Measurements from ENCODE around the gene KBTBD3. TPM values are rescaled to one million over a fixed set of nuclear protein-coding genes. Genes with fewer than 3 reads are reported as not detected.

The KBTBD3 gene
- total and polyA plus RNA-seq, 2 of the 4 experiments (the other 2 are of a cell fraction): 1.6 to 1.7 TPM

DNA sequence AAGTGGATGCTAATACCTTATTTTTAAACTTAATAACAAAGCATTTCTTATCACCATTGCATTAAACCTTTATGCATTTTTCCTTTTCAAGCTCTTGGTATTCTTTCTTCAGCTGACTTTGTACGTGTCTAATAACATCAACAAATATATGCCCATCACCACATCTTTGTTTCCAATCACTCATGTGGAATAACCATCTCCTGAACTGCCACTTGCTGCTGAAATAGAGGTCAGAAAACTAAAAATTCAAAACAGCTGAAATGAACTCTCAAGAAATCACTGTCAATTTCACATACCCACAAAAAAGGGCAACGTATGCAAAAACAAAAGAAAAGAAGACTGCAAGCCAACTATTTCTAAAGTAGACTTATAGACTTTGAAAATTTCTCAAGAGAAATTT is 62.5 kb downstream of the KBTBD3 start:
- POLR2A ChIA-PET (ENCODE audit: unreplicated experiment): no interaction called here
- no peaks in the 10 kb centered on the region for H3K27me3 ChIP-seq (ENCODE audit: control insufficient read depth, insufficient read depth, low read length)
- H2BK120ac ChIP-seq (ENCODE audit: low read depth, low read length): no peak overlapping the region
- H4K91ac ChIP-seq (ENCODE audit: insufficient read depth, low read depth, low read length): no peak overlapping the region
- no peak overlapping the region for H2BK5ac ChIP-seq (ENCODE audit: low read depth, low read length, poor library complexity, severe bottlenecking)
- DNase-seq (no peak), ATAC-seq (ENCODE audit: low read depth) (no peak)
- H4K20me1 ChIP-seq (ENCODE audit: insufficient read depth, low read length): peaks cover 5% of the 10 kb centered on the region; the same call in 1 of the 2 replicates
- no peak for TF ChIP-seq RAD21 (IDR thresholded peaks at IDR 0.05; ENCODE audit: low read length)
- TF ChIP-seq, protein P1, sequence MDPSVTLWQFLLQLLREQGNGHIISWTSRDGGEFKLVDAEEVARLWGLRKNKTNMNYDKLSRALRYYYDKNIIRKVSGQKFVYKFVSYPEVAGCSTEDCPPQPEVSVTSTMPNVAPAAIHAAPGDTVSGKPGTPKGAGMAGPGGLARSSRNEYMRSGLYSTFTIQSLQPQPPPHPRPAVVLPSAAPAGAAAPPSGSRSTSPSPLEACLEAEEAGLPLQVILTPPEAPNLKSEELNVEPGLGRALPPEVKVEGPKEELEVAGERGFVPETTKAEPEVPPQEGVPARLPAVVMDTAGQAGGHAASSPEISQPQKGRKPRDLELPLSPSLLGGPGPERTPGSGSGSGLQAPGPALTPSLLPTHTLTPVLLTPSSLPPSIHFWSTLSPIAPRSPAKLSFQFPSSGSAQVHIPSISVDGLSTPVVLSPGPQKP (IDR thresholded peaks at IDR 0.05; ENCODE audit: borderline replicate concordance, low read depth, low read length): no peak
- TF ChIP-seq MAZ (IDR thresholded peaks at IDR 0.05; ENCODE audit: borderline replicate concordance, low read depth, low read length): no peak
- TF ChIP-seq SMC3 (IDR thresholded peaks at IDR 0.05; ENCODE audit: low read depth, low read length): no peak
- TF ChIP-seq BHLHE40 (IDR thresholded peaks at IDR 0.05; ENCODE audit: low read depth, low read length): no peak
- TF ChIP-seq, protein P2, sequence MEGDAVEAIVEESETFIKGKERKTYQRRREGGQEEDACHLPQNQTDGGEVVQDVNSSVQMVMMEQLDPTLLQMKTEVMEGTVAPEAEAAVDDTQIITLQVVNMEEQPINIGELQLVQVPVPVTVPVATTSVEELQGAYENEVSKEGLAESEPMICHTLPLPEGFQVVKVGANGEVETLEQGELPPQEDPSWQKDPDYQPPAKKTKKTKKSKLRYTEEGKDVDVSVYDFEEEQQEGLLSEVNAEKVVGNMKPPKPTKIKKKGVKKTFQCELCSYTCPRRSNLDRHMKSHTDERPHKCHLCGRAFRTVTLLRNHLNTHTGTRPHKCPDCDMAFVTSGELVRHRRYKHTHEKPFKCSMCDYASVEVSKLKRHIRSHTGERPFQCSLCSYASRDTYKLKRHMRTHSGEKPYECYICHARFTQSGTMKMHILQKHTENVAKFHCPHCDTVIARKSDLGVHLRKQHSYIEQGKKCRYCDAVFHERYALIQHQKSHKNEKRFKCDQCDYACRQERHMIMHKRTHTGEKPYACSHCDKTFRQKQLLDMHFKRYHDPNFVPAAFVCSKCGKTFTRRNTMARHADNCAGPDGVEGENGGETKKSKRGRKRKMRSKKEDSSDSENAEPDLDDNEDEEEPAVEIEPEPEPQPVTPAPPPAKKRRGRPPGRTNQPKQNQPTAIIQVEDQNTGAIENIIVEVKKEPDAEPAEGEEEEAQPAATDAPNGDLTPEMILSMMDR (conservative IDR thresholded peaks at IDR 0.05; ENCODE audit: low read depth, low read length): no peak
- TF ChIP-seq CHD1 (IDR thresholded peaks at IDR 0.05; ENCODE audit: low read depth, low read length): no peak
- TF ChIP-seq MAFK (IDR thresholded peaks at IDR 0.05; ENCODE audit: low read depth, low read length): no peak
- TF ChIP-seq CEBPB (IDR thresholded peaks at IDR 0.05; ENCODE audit: low read depth, low read length): no peak
- no peak for TF ChIP-seq FOS (IDR thresholded peaks at IDR 0.05; ENCODE audit: low read depth, low read length)
- TF ChIP-seq, protein P3, sequence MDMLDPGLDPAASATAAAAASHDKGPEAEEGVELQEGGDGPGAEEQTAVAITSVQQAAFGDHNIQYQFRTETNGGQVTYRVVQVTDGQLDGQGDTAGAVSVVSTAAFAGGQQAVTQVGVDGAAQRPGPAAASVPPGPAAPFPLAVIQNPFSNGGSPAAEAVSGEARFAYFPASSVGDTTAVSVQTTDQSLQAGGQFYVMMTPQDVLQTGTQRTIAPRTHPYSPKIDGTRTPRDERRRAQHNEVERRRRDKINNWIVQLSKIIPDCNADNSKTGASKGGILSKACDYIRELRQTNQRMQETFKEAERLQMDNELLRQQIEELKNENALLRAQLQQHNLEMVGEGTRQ (IDR thresholded peaks at IDR 0.05; ENCODE audit: low read depth, low read length): no peak
- no peak for TF ChIP-seq NFE2L2 (IDR thresholded peaks at IDR 0.05; ENCODE audit: low read depth, low read length)
- no peak for TF ChIP-seq POLR2A (IDR thresholded peaks at IDR 0.05; ENCODE audit: low read depth, low read length)
- no peak for TF ChIP-seq RCOR1 (IDR thresholded peaks at IDR 0.05; ENCODE audit: insufficient replicate concordance, low read length)
- no peak for TF ChIP-seq RFX5 (IDR thresholded peaks at IDR 0.05; ENCODE audit: low read depth, low read length)
- no TSS peak for BruUV-seq (replicated peaks)
- no peak overlapping the region for H3K18ac ChIP-seq (ENCODE audit: low read depth, low read length)
- WGBS, 2 experiments (ENCODE audit: extremely low coverage in 2 of 2, insufficient read length in 1 of 2): 14% methylated on average over 1 of the region's 2 CpGs; no CpG with 5 or more reads in 1 of the 2 experiments
- H3K4ac ChIP-seq (ENCODE audit: low read depth, low read length): no peak overlapping the region
- CTCF ChIA-PET: no interaction called here
- no peak overlapping the region for H3K4me2 ChIP-seq (ENCODE audit: low read depth, low read length)
- no peak overlapping the region for H3K23ac ChIP-seq (ENCODE audit: low read depth, low read length)
- no peak overlapping the region for H3K27ac ChIP-seq (ENCODE audit: insufficient read depth, low read length)
- no peak overlapping the region for H2BK15ac ChIP-seq (ENCODE audit: low read depth, low read length)
- H2AK9ac ChIP-seq (replicated peaks; ENCODE audit: low read depth, low read length, poor library complexity): no peak overlapping the region
- H3K79me1 ChIP-seq (ENCODE audit: low read depth in 1 of 2, low read length in 2 of 2): peaks cover 34 to 72% of the 10 kb centered on the region in 2 experiments
- no peak overlapping the region for H3K4me3 ChIP-seq (ENCODE audit: insufficient read depth, low read depth, low read length)
- H2AK5ac ChIP-seq (ENCODE audit: low read depth, low read length): no peak overlapping the region
- dilution Hi-C loops (cut with HindIII; ENCODE audit: low sequenced_read_pairs, unreplicated experiment) (no loop called here), in situ Hi-C loops (cut with MboI; ENCODE audit: low sequenced_read_pairs) (no loop called here), intact Hi-C loops (cut with micrococcal nuclease) (loop anchor here (5.0 kb wide), 1 partner anchor 102 kb away; no protein-coding TSS in a partner anchor)
- H3K56ac ChIP-seq (ENCODE audit: extremely low read depth, insufficient read depth, low read length): no peak overlapping the region
- peaks cover 7% of the 10 kb centered on the region; the same call in 1 of the 2 replicates for H3K9me1 ChIP-seq (ENCODE audit: insufficient read depth, low read length)
- no peak overlapping the region for H2BK20ac ChIP-seq (ENCODE audit: low read depth, low read length)
- no peak overlapping the region for H4K5ac ChIP-seq (ENCODE audit: low read depth, low read length)
- peaks cover 6% of the 10 kb centered on the region for H3K4me1 ChIP-seq (ENCODE audit: control insufficient read depth, insufficient read depth, low read length)
- no peak overlapping the region for H3K9ac ChIP-seq (ENCODE audit: low read depth, low read length)
- H2AFZ ChIP-seq (replicated peaks; ENCODE audit: low read length, poor library complexity): no peak overlapping the region
- H4K8ac ChIP-seq (ENCODE audit: low read depth in 2 of 2, low read length in 2 of 2): no peak overlapping the region
- no peak overlapping the region for H3K14ac ChIP-seq (replicated peaks; ENCODE audit: low read depth, low read length)
- no peaks in the 10 kb centered on the region for H3K9me3 ChIP-seq (ENCODE audit: control insufficient read depth, insufficient read depth, low read length)
- peaks cover 10% of the 10 kb centered on the region for H3K36me3 ChIP-seq (ENCODE audit: control insufficient read depth, insufficient read depth, low read length)

All from IMR-90 (cell line).